ENCODE results near the gene VPS13D. TPM values are rescaled to one million over a fixed set of nuclear protein-coding genes. Genes with fewer than 3 reads are reported as not detected.

Gene VPS13D
- total and polyA plus RNA-seq, 2 of the 4 experiments (the other 2 are of a cell fraction), result 9.0 to 16.3 TPM

DNA sequence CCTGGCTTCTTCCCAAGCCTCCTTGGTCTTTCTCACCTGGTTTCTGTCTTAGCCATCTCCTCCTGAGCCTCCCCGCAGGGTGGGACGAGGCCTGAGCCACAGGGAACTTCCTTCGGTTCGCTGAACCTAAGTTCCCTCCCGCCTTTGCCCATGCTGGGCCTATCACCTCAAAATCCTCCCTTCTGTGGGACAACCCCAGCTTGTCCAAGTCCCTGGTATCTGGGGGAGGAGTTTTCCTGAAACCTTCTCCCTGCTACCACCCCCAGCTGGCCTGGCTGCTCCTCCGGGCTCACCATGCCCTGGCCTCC is 27.7 kb upstream of the VPS13D start:
- Histone ChIP-seq H2BK15ac (ENCODE audit: low read depth, low read length) (no peak overlapping the region), H2BK20ac (ENCODE audit: low read depth, low read length) (no peak overlapping the region), H3K9me3 (ENCODE audit: control insufficient read depth, insufficient read depth, low read length) (no peaks in the 10 kb centered on the region), H4K20me1 (ENCODE audit: insufficient read depth, low read length) (no peaks in the 10 kb centered on the region), H3K56ac (ENCODE audit: extremely low read depth, insufficient read depth, low read length) (no peak overlapping the region), H3K79me1 (ENCODE audit: low read depth in 1 of 2, low read length in 2 of 2) (no peaks in the 10 kb centered on the region), H3K27me3 (ENCODE audit: control insufficient read depth, insufficient read depth, low read length) (no peaks in the 10 kb centered on the region), H2BK120ac (ENCODE audit: low read depth, low read length) (no peak overlapping the region), H3K4me3 (ENCODE audit: insufficient read depth, low read depth, low read length) (no peak overlapping the region), H3K9me1 (ENCODE audit: insufficient read depth, low read length) (no peaks in the 10 kb centered on the region), H2AK5ac (ENCODE audit: low read depth, low read length) (no peak overlapping the region), H3K4me1 (ENCODE audit: control insufficient read depth, insufficient read depth, low read length) (no peaks in the 10 kb centered on the region), H2BK5ac (ENCODE audit: low read depth, low read length, poor library complexity, severe bottlenecking) (no peak overlapping the region), H3K27ac (ENCODE audit: insufficient read depth, low read length) (no peak overlapping the region), H3K9ac (ENCODE audit: low read depth, low read length) (no peak overlapping the region), H3K14ac (replicated peaks; ENCODE audit: low read depth, low read length) (no peak overlapping the region), H4K91ac (ENCODE audit: insufficient read depth, low read depth, low read length) (no peak overlapping the region), H3K23ac (ENCODE audit: low read depth, low read length) (no peak overlapping the region), H3K18ac (ENCODE audit: low read depth, low read length) (no peak overlapping the region), H3K36me3 (ENCODE audit: control insufficient read depth, insufficient read depth, low read length) (peaks cover 16% of the 10 kb centered on the region), H3K4ac (ENCODE audit: low read depth, low read length) (no peak overlapping the region), H4K5ac (ENCODE audit: low read depth, low read length) (no peak overlapping the region), H4K8ac (ENCODE audit: low read depth in 2 of 2, low read length in 2 of 2) (no peak overlapping the region), H3K4me2 (ENCODE audit: low read depth, low read length) (no peak overlapping the region), H2AK9ac (replicated peaks; ENCODE audit: low read depth, low read length, poor library complexity) (no peak overlapping the region), H2AFZ (replicated peaks; ENCODE audit: low read length, poor library complexity) (no peak overlapping the region)
- dilution Hi-C loops (cut with HindIII; ENCODE audit: low sequenced_read_pairs, unreplicated experiment) (no loop called here), intact Hi-C loops (cut with micrococcal nuclease) (no loop called here), in situ Hi-C loops (cut with MboI; ENCODE audit: low sequenced_read_pairs) (no loop called here)
- ChIA-PET CTCF (no interaction called here), POLR2A (ENCODE audit: unreplicated experiment) (no interaction called here)
- no peak for DNase-seq
- TF ChIP-seq RCOR1 (IDR thresholded peaks at IDR 0.05; ENCODE audit: insufficient replicate concordance, low read length), result no peak
- TF ChIP-seq, protein P1, sequence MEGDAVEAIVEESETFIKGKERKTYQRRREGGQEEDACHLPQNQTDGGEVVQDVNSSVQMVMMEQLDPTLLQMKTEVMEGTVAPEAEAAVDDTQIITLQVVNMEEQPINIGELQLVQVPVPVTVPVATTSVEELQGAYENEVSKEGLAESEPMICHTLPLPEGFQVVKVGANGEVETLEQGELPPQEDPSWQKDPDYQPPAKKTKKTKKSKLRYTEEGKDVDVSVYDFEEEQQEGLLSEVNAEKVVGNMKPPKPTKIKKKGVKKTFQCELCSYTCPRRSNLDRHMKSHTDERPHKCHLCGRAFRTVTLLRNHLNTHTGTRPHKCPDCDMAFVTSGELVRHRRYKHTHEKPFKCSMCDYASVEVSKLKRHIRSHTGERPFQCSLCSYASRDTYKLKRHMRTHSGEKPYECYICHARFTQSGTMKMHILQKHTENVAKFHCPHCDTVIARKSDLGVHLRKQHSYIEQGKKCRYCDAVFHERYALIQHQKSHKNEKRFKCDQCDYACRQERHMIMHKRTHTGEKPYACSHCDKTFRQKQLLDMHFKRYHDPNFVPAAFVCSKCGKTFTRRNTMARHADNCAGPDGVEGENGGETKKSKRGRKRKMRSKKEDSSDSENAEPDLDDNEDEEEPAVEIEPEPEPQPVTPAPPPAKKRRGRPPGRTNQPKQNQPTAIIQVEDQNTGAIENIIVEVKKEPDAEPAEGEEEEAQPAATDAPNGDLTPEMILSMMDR (conservative IDR thresholded peaks at IDR 0.05; ENCODE audit: low read depth, low read length), result no peak
- WGBS, 2 experiments (ENCODE audit: extremely low coverage in 2 of 2, insufficient read length in 1 of 2), result 71% methylated on average over 1 of the region's 6 CpGs; no CpG with 5 or more reads in 1 of the 2 experiments
- no TSS peak for BruUV-seq (replicated peaks)
- ATAC-seq (ENCODE audit: low read depth), result no peak
